OCI-LY3 (cell line): ENCODE measurements around the gene PRDX3.

ENCODE experiments used
- H2AFZ ChIP-seq: fragments of 200-600, 300-600 bp; shearing (Covaris generic); 2 replicates; pipeline ENCODE4 v1.6.0; 2014; ENCODE audit warnings: antibody characterized with exemption, low read depth, low read length
- H3K27ac ChIP-seq: fragments of 200-600, 300-600 bp; sonication (generic); 2 replicates; pipeline ENCODE4 v1.5.1; 2014; ENCODE audit warnings: mild to moderate bottlenecking, low read length, moderate library complexity, mixed read lengths
- H3K27me3 ChIP-seq: fragments of 200-600, 300-600 bp; sonication (generic); 2 replicates; pipeline ENCODE4 v1.6.1; 2014; ENCODE audit warnings: low read depth, low read length, mixed read lengths
- H3K36me3 ChIP-seq: fragments of 200-600, 300-600 bp; sonication (generic); replicated peaks from 2 replicates; pipeline ENCODE3; 2014; ENCODE audit warnings: low read depth, low read length, mixed read lengths
- H3K4me1 ChIP-seq: fragments of 300-600, 200-600 bp; sonication (generic); 2 replicates; pipeline ENCODE4 v1.6.1; 2014; ENCODE audit warnings: low read length, mixed read lengths
- H3K4me2 ChIP-seq: fragments of 200-600, 300-600 bp; sonication (generic); 2 replicates; pipeline ENCODE4 v1.6.1; 2014; ENCODE audit warnings: low read length, mixed read lengths
- H3K4me3 ChIP-seq: fragments of 300-600, 200-600 bp; sonication (generic); 2 replicates; pipeline ENCODE4 v1.5.1; 2014; ENCODE audit warnings: antibody characterized with exemption, mild to moderate bottlenecking, low read length, moderate library complexity
- H3K79me2 ChIP-seq: fragments of 300-600, 200-600 bp; shearing (Covaris generic); 2 replicates; pipeline ENCODE4 v1.6.1; 2014; ENCODE audit warnings: mild to moderate bottlenecking, low read length, mixed read lengths
- H3K9ac ChIP-seq: fragments of 300-600, 200-600 bp; shearing (Covaris generic); 2 replicates; pipeline ENCODE4 v1.6.0; 2014; ENCODE audit warnings: mild to moderate bottlenecking, low read length, moderate library complexity
- H3K9me3 ChIP-seq: fragments of 200-600, 300-600 bp; shearing (Covaris generic); 2 replicates; pipeline ENCODE4 v1.6.1; 2014; ENCODE audit warnings: low read length, mixed read lengths; ENCODE audit not compliant: insufficient read depth
- H4K20me1 ChIP-seq: fragments of 200-600, 300-600 bp; sonication (generic); 2 replicates; pipeline ENCODE4 v1.6.1; 2016; ENCODE audit warnings: low read length, mixed read lengths; ENCODE audit not compliant: insufficient read depth
- EZH2phosphoT487 ChIP-seq: fragments of 200-600 bp; shearing (Covaris generic); IDR thresholded peaks from 2 replicates; pipeline ENCODE4 v1.6.1; 2018; ENCODE audit warnings: antibody characterized with exemption, mixed run types, low read depth
- TF ChIP-seq, protein P1 (sequence below): fragments of 200-600, 300-600 bp; sonication (generic); IDR thresholded peaks from 2 replicates; pipeline ENCODE4 v1.5.1; 2014; ENCODE audit warnings: antibody characterized with exemption, low read length, low read depth

The PRDX3 gene

DNA sequence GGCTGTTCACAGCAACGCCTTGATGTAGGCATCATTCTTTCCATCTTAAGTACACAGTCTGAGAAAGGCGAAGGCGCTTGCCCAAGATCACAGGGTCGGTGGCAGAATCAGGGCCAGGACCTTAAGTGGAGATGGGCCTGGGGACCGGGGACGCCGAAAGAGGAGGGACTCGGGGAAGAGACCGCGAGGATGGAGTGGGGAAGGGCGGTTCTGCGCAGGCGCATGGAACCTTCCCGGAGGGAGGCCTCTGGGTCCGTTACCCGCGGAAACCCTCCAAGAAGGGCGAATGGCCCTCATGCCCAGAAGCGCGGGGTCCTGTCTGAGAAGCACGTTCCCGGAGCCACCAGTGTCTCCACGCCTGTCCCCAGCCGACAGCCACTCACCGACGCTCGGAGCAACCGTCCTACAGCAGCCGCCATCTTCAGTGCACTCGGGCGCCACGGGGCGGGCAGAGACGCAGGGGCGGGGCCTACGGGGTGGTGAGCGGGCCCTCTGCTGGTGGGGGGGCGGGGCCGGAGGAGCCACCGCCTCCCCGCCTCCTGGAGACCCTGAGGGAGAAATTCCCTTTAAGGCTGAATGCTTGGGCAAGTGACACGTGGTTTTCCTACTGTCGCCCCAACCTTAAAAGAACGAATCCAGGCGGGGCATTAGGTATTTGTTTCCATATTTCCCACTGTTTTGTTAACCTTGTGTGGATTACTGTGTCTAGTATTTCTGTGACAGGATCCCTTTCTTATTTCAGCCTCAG lies at the start of gene PRDX3:
TSS of gene PRDX3 (minus strand) at position 441 of the 748 bp plus-strand sequence. CDS start at position 419, 22 bp downstream.
- Histone ChIP-seq H4K20me1 (no peaks in the 10 kb centered on the region), H3K79me2 (peaks cover 35% of the 10 kb centered on the region), H3K9me3 (no peaks in the 10 kb centered on the region), H3K4me2 (peak within 1 kb of the TSS; percentile 91), H3K4me3 (peak within 1 kb of the TSS; percentile 99), H3K27ac (peak within 1 kb of the TSS; percentile 68), H3K4me1 (peaks cover 16% of the 10 kb centered on the region), H3K27me3 (no peaks in the 10 kb centered on the region), H3K36me3 (peaks cover 11% of the 10 kb centered on the region), H3K9ac (peak within 1 kb of the TSS; percentile 92), H2AFZ (peak within 1 kb of the TSS; percentile 79)
- TF ChIP-seq, protein P1, sequence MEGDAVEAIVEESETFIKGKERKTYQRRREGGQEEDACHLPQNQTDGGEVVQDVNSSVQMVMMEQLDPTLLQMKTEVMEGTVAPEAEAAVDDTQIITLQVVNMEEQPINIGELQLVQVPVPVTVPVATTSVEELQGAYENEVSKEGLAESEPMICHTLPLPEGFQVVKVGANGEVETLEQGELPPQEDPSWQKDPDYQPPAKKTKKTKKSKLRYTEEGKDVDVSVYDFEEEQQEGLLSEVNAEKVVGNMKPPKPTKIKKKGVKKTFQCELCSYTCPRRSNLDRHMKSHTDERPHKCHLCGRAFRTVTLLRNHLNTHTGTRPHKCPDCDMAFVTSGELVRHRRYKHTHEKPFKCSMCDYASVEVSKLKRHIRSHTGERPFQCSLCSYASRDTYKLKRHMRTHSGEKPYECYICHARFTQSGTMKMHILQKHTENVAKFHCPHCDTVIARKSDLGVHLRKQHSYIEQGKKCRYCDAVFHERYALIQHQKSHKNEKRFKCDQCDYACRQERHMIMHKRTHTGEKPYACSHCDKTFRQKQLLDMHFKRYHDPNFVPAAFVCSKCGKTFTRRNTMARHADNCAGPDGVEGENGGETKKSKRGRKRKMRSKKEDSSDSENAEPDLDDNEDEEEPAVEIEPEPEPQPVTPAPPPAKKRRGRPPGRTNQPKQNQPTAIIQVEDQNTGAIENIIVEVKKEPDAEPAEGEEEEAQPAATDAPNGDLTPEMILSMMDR, result no peak
- no peak for TF ChIP-seq EZH2phosphoT487

DNA sequence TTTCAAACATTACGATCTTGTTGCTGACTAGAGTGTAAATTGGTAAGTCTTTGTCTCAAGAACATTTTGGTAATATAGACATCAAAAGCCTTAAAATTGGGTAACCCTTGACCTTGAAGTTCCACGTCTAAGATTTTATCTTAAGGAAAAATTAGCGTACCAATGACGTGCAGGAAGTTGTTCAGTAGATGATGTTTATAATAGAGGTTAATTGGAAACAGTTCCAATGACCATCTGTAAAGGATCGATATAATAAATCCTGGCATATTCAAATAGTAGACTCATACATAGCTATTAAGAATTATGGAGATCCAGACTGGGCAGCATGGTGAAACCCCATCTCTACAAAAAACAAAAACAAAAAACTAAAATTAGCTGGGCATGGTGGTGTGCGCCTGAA lies 49.2 kb upstream of the PRDX3 start:
- Histone ChIP-seq H3K27me3 (no peaks in the 10 kb centered on the region), H2AFZ (no peak overlapping the region), H3K9me3 (no peaks in the 10 kb centered on the region), H3K36me3 (no peaks in the 10 kb centered on the region), H3K4me2 (no peak overlapping the region), H3K79me2 (no peaks in the 10 kb centered on the region), H3K4me3 (no peak overlapping the region), H3K27ac (no peak overlapping the region), H4K20me1 (no peaks in the 10 kb centered on the region), H3K4me1 (no peaks in the 10 kb centered on the region), H3K9ac (no peak overlapping the region)
- TF ChIP-seq, protein P1, result no peak
- TF ChIP-seq EZH2phosphoT487, result no peak

DNA sequence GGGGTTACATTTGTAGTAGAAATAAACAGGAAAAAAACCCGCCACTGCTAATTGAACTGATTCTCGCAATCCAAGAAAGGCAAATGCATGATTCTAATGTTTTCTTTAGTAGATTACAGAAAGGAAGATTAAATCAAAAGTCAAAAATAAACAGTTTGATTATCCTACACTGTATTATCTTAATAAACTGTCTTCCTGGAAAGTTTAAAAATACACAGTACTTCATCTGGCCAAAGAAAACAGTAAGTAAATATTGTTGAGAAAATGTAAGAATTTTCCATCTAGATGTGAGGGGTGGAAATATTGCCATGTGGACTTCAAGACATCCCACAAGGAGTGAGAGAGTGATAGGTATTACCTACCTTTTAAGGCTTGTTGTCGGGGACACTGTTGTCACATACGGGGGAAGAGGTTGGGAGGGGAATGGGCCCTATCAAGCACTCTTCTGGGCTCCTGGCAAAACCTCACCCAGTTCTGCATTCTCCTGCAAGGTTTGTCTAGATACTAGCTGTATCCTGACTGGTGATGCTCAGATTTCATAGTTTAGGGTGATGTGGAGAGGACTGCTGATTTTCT lies 46.6 kb upstream of the PRDX3 start:
- no peak for TF ChIP-seq EZH2phosphoT487
- TF ChIP-seq, protein P1, result no peak

DNA sequence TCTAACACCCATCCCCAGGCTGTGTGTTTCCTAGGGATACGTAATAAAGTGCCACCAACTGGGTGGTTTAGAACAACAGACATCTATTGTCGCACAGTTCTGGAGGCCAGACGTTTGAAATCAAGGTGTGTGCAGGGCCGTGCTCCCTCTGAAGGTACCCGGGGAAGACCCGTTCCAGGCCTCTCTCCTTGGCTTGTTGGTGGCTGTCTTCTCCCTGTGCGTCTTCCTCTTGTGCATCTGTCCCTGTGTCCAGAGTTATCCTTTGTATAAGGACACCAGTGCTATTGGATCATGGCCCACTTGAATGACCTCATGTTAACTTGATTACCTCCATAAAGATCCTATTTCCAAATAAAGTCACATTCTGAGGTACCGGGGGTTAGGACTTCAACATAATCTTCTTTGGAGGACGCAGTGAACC lies 44.4 kb upstream of the PRDX3 start:
- Histone ChIP-seq H3K27ac (no peak overlapping the region), H3K9me3 (no peaks in the 10 kb centered on the region), H2AFZ (no peak overlapping the region), H3K36me3 (no peaks in the 10 kb centered on the region), H3K27me3 (no peaks in the 10 kb centered on the region), H3K79me2 (no peaks in the 10 kb centered on the region), H3K4me1 (no peaks in the 10 kb centered on the region), H3K4me3 (no peak overlapping the region), H3K4me2 (no peak overlapping the region), H4K20me1 (no peaks in the 10 kb centered on the region), H3K9ac (no peak overlapping the region)
- no peak for TF ChIP-seq EZH2phosphoT487
- TF ChIP-seq, protein P1, result no peak

More for the DNA sequence above, 46.6 kb upstream of the PRDX3 start:
- Histone ChIP-seq H3K36me3 (no peaks in the 10 kb centered on the region), H3K27ac (no peak overlapping the region), H3K9me3 (no peaks in the 10 kb centered on the region), H3K79me2 (no peaks in the 10 kb centered on the region), H2AFZ (no peak overlapping the region), H3K4me2 (no peak overlapping the region), H3K4me3 (no peak overlapping the region), H3K27me3 (no peaks in the 10 kb centered on the region), H4K20me1 (no peaks in the 10 kb centered on the region), H3K4me1 (no peaks in the 10 kb centered on the region), H3K9ac (no peak overlapping the region)
